ENCODE results near the gene CCDC178. TPM values are rescaled to one million over a fixed set of nuclear protein-coding genes. Genes with fewer than 3 reads are reported as not detected.

The CCDC178 gene
- total and polyA plus RNA-seq, 12 donors, result 0.13 to 6.5 (median 0.87) TPM; not detected in 5

- H3K4me3 ChIP-seq, result no peak overlapping the region
- no peaks in the 10 kb centered on the region for H3K9me3 ChIP-seq (replicated peaks in 1 of 3)
- WGBS, 4 donors, result 36 to 39% (median 38%) methylated on average over 6 of the region's 6 CpGs
- DNase-seq, result no peak
- no peaks in the 10 kb centered on the region for H3K36me3 ChIP-seq (replicated peaks in 1 of 2)
- H3K4me1 ChIP-seq (replicated peaks in 1 of 2), result no peaks in the 10 kb centered on the region
- H3K27ac ChIP-seq, result no peak overlapping the region
- intact Hi-C loops (cut with DNase I), result loop anchor here in 1 of 2 donors (10.0 kb wide), 1 partner anchor 216 kb away; no protein-coding TSS in a partner anchor
- TF ChIP-seq, protein P1, sequence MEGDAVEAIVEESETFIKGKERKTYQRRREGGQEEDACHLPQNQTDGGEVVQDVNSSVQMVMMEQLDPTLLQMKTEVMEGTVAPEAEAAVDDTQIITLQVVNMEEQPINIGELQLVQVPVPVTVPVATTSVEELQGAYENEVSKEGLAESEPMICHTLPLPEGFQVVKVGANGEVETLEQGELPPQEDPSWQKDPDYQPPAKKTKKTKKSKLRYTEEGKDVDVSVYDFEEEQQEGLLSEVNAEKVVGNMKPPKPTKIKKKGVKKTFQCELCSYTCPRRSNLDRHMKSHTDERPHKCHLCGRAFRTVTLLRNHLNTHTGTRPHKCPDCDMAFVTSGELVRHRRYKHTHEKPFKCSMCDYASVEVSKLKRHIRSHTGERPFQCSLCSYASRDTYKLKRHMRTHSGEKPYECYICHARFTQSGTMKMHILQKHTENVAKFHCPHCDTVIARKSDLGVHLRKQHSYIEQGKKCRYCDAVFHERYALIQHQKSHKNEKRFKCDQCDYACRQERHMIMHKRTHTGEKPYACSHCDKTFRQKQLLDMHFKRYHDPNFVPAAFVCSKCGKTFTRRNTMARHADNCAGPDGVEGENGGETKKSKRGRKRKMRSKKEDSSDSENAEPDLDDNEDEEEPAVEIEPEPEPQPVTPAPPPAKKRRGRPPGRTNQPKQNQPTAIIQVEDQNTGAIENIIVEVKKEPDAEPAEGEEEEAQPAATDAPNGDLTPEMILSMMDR (IDR thresholded peaks at IDR 0.05), result peak in 5 of 6 experiments; percentile 20 to 43 (median 24)
- no peak for TF ChIP-seq POLR2A (IDR thresholded peaks at IDR 0.05)
- no peaks in the 10 kb centered on the region for H3K27me3 ChIP-seq
Observed at GRCh38 chr18:32930695-32931301, 509.7 kb downstream of the CCDC178 start.

GRCh38 chr18:32929213-32929612 lies 511.3 kb downstream of the CCDC178 start:
- DNase-seq, result no peak
- intact Hi-C loops (cut with DNase I), result no loop called here
- Histone ChIP-seq H3K27ac (no peak overlapping the region), H3K4me3 (no peak overlapping the region), H3K36me3 (replicated peaks in 1 of 2) (no peaks in the 10 kb centered on the region), H3K27me3 (no peaks in the 10 kb centered on the region), H3K9me3 (replicated peaks in 1 of 3) (no peaks in the 10 kb centered on the region), H3K4me1 (replicated peaks in 1 of 2) (no peaks in the 10 kb centered on the region)
- WGBS, 4 donors, result 48 to 66% (median 64%) methylated on average over 6 of the region's 6 CpGs
- TF ChIP-seq, protein P1 (IDR thresholded peaks at IDR 0.05), result no peak
- no peak for TF ChIP-seq POLR2A (IDR thresholded peaks at IDR 0.05)

DNA sequence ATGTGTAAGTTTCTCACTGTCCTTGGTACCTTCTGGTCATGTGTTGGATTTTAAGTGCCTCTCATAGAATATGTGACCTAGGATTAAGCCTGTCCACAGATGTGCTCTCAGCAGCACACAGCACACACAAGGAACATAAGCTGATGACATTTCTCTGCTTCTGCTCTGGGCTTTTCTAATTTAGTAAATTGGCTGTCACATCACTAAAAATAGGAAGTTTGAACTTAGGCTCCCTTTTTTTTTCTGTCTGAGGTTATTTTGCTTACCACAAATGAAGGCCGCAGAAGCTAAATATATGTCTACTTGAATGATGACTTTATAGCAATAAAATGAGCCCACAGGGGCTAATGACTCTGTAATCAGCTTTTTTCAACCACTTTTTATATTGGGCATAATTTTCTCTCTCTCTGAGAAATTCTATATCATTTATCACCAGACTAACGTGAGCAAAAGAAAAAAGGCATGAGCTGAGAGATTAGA lies 517.5 kb downstream of the CCDC178 start:
- no peak for DNase-seq
- Histone ChIP-seq H3K36me3 (replicated peaks in 1 of 2) (no peaks in the 10 kb centered on the region), H3K9me3 (replicated peaks in 1 of 3) (no peaks in the 10 kb centered on the region), H3K27me3 (no peaks in the 10 kb centered on the region), H3K4me1 (replicated peaks in 1 of 2) (no peaks in the 10 kb centered on the region), H3K27ac (no peak overlapping the region), H3K4me3 (no peak overlapping the region)
- intact Hi-C loops (cut with DNase I), result no loop called here
- TF ChIP-seq, protein P1 (IDR thresholded peaks at IDR 0.05), result no peak
- no peak for TF ChIP-seq POLR2A (IDR thresholded peaks at IDR 0.05)
- WGBS, 4 donors, result 52 to 56% (median 54%) methylated on average over 2 of the region's 2 CpGs

DNA sequence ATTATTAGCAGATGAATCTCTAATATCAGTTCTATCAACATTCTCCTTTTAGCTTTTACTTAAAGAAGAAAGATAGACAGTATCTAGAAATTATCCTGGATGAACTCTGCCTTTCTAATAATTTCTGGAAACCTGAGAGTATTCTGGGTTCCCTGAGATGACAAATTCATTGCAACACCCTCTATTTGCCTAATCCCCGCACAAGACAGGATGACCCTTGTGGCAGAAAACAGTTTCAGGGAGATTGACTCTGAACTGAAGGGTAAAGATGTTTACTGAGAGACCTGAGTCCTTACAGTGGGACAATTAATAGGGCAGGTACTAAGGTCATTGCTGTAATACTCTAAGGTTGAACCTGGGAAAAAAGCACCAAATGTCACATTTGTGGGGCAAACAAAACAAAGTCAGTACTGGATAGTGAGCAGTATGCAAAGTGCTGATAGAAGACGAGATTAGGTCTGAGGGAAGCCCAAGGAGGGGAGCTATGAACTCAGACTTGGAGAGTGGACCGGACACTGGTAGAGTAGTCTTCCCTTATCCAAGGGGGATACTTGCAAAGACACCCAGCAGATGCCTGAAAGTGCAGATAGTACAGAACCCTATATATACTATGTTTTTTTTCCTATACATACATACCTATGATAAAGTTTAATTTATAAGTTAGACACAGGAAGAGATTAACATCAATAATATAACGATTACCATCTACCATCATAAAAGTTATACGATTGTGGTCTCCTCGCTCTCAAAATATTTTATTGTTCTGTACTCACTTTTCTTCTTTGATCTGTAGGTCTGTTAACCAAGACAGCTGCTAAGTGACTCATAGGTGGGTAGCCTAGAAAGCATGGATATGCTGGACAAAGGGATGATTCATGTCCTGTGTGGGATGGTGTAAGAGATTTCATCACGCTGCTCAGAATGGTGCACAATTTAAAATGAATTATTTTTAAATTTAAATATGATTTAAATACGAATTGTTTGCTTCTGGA lies 519.4 kb downstream of the CCDC178 start:
- Histone ChIP-seq H3K4me1 (replicated peaks in 1 of 2) (no peaks in the 10 kb centered on the region), H3K27me3 (no peaks in the 10 kb centered on the region), H3K36me3 (replicated peaks in 1 of 2) (no peaks in the 10 kb centered on the region), H3K4me3 (no peak overlapping the region), H3K9me3 (replicated peaks in 1 of 3) (no peaks in the 10 kb centered on the region), H3K27ac (no peak overlapping the region)
- TF ChIP-seq, protein P1 (IDR thresholded peaks at IDR 0.05), result no peak
- TF ChIP-seq POLR2A (IDR thresholded peaks at IDR 0.05), result no peak
- WGBS, 4 donors, result 56 to 68% (median 60%) methylated on average over 8 of the region's 8 CpGs
- intact Hi-C loops (cut with DNase I), result no loop called here
- DNase-seq, result peak in 4 of 7 donors; percentile 4 to 23 (median 16)

Measured in adrenal gland (tissue), 12 donors.